ENCODE data around the gene SLC39A13. TPM values are rescaled to one million over a fixed set of nuclear protein-coding genes. Genes with fewer than 3 reads are reported as not detected.

SLC39A13 gene
- total RNA-seq, 1 donor from 2014 or later = 53.5 TPM

GRCh38 chr11:47414685-47415070, 6.3 kb downstream of the SLC39A13 start:
- peak in 1 of 2 donors; percentile 95 for DNase-seq (ENCODE audit: extremely low spot score in 2 of 2)
- no peaks in the 10 kb centered on the region for H3K9me3 ChIP-seq
- intact Hi-C loops (cut with DNase I) = no loop called here
- peaks cover 35% of the 10 kb centered on the region for H3K4me1 ChIP-seq
- no peaks in the 10 kb centered on the region for H3K27me3 ChIP-seq
- TF ChIP-seq POLR2A (IDR thresholded peaks at IDR 0.05) (no peak), CTCF (IDR thresholded peaks at IDR 0.05) (no peak), POLR2AphosphoS5 (IDR thresholded peaks at IDR 0.05; ENCODE audit: insufficient read depth in 1 of 2, low read depth in 1 of 2) (no peak)
- peaks cover 0 to 50% of the 10 kb centered on the region in 2 donors for H3K36me3 ChIP-seq
- peak overlapping the region; percentile 79 for H3K27ac ChIP-seq
- H3K4me3 ChIP-seq = no peak overlapping the region

- H3K27ac ChIP-seq = peak overlapping the region; percentile 79
- DNase-seq (ENCODE audit: extremely low spot score in 2 of 2) = peak in 1 of 2 donors; percentile 92
- H3K36me3 ChIP-seq = peaks cover 0 to 55% of the 10 kb centered on the region in 2 donors
- H3K4me1 ChIP-seq = peaks cover 29% of the 10 kb centered on the region
- no peaks in the 10 kb centered on the region for H3K9me3 ChIP-seq
- H3K4me3 ChIP-seq = no peak overlapping the region
- H3K27me3 ChIP-seq = no peaks in the 10 kb centered on the region
- intact Hi-C loops (cut with DNase I) = no loop called here
- TF ChIP-seq CTCF (IDR thresholded peaks at IDR 0.05) (no peak), POLR2A (IDR thresholded peaks at IDR 0.05) (no peak), POLR2AphosphoS5 (IDR thresholded peaks at IDR 0.05; ENCODE audit: insufficient read depth in 1 of 2, low read depth in 1 of 2) (no peak)
Observed at GRCh38 chr11:47415091-47415854, 6.9 kb downstream of the SLC39A13 start.

- Histone ChIP-seq H3K9me3 (no peaks in the 10 kb centered on the region), H3K4me3 (peak overlapping the region in 1 of 2 donors; percentile 17), H3K36me3 (peaks cover 0 to 56% of the 10 kb centered on the region in 2 donors), H3K27ac (peak overlapping the region; percentile 79), H3K4me1 (peaks cover 22% of the 10 kb centered on the region), H3K27me3 (no peaks in the 10 kb centered on the region)
- TF ChIP-seq CTCF (IDR thresholded peaks at IDR 0.05) = no peak
- peak; percentile 29 to 70 for TF ChIP-seq POLR2AphosphoS5 (IDR thresholded peaks at IDR 0.05; ENCODE audit: insufficient read depth in 1 of 2, low read depth in 1 of 2)
- TF ChIP-seq POLR2A (IDR thresholded peaks at IDR 0.05) = no peak
- DNase-seq (ENCODE audit: extremely low spot score in 2 of 2) = no peak
- intact Hi-C loops (cut with DNase I) = no loop called here
Observed at GRCh38 chr11:47415949-47416472, 7.6 kb downstream of the SLC39A13 start.

- peaks cover 21% of the 10 kb centered on the region for H3K4me1 ChIP-seq
- TF ChIP-seq POLR2A (IDR thresholded peaks at IDR 0.05) (no peak), CTCF (IDR thresholded peaks at IDR 0.05) (no peak), POLR2AphosphoS5 (IDR thresholded peaks at IDR 0.05; ENCODE audit: insufficient read depth in 1 of 2, low read depth in 1 of 2) (no peak)
- intact Hi-C loops (cut with DNase I) = no loop called here
- no peak overlapping the region for H3K27ac ChIP-seq
- no peaks in the 10 kb centered on the region for H3K9me3 ChIP-seq
- H3K36me3 ChIP-seq = peaks cover 0 to 61% of the 10 kb centered on the region in 2 donors
- no peak overlapping the region for H3K4me3 ChIP-seq
- H3K27me3 ChIP-seq = no peaks in the 10 kb centered on the region
- no peak for DNase-seq (ENCODE audit: extremely low spot score in 2 of 2)
Observed at GRCh38 chr11:47417712-47418111, 9.3 kb downstream of the SLC39A13 start.

Data from vagina (tissue), 2 donors.